Sigmoid colon (tissue), 7 donors: ENCODE data around the gene BNIP2. TPM values are rescaled to one million over a fixed set of nuclear protein-coding genes. Genes with fewer than 3 reads are reported as not detected.
A peak's percentile ranks its signal among the peaks of the same experiment; 100 is the strongest.

Source experiments
- DNase-seq: peaks from one replicate; pipeline ENCODE4 v3.0.0-alpha.2; 2019
- H3K27ac ChIP-seq, 4 donors: fragments of 200-600 bp; sonication (generic); one replicate each; pipeline ENCODE4 v1.5.1; 2016 to 2019; ENCODE audit warnings: mild to moderate bottlenecking in 1 of 4
- H3K27me3 ChIP-seq, 3 donors: fragments of 200-600 bp; sonication (generic); one replicate each; pipeline ENCODE4 v1.5.1; 2019; ENCODE audit warnings: mild to moderate bottlenecking in 1 of 3
- H3K36me3 ChIP-seq, 4 donors: fragments of 200-600 bp; sonication (generic); one replicate each; pipeline ENCODE4 v1.5.1; 2016 to 2019
- H3K4me1 ChIP-seq, 4 donors: fragments of 200-600 bp; sonication (generic); one replicate each; pipeline ENCODE4 v1.5.1; 2017 to 2019
- H3K4me3 ChIP-seq, 4 donors: fragments of 200-600 bp; sonication (generic); one replicate each; pipeline ENCODE4 v1.5.1; 2017 to 2019; ENCODE audit warnings: mild to moderate bottlenecking in 2 of 4, moderate library complexity in 1 of 4
- H3K9me3 ChIP-seq, 4 donors: fragments of 200-600 bp in 3 of 4; sonication (generic) in 3 of 4; one replicate each; pipeline versions ENCODE4 v1.5.1 to v1.6.1; 2013 to 2019
- CTCF ChIP-seq, 4 experiments: fragments of 450-650 bp in 3 of 4; fragments of 200-600 bp in 1 of 4; IDR thresholded peaks; one replicate each; pipeline ENCODE4 v1.5.1; 2016 to 2019; ENCODE audit warnings: antibody characterized with exemption in 4 of 4, mild to moderate bottlenecking in 3 of 4, moderate library complexity in 2 of 4
- EP300 ChIP-seq, 4 donors: sonication (generic); formaldehyde crosslinking; IDR thresholded peaks; one replicate each; pipeline ENCODE4 v1.6.1; 2017; ENCODE audit warnings: antibody characterized with exemption in 4 of 4
- POLR2A ChIP-seq, 2 donors: fragments of 450-650 bp; IDR thresholded peaks; one replicate each; pipeline ENCODE4 v1.6.1; 2016; ENCODE audit warnings: antibody characterized with exemption in 2 of 2, mild to moderate bottlenecking in 2 of 2, moderate library complexity in 2 of 2
- POLR2AphosphoS5 ChIP-seq, 4 donors: sonication (generic); formaldehyde crosslinking; IDR thresholded peaks; one replicate each; pipeline ENCODE4 v1.6.1; 2017; ENCODE audit warnings: antibody characterized with exemption in 4 of 4
- WGBS, 2 donors: extraction: QIAGEN DNeasy Blood & Tissue Kit; methylation state at CpG; one replicate each; pipeline ENCODE4 v1.1.7; 2013; 5-methylcytosine and 5-hydroxymethylcytosine counted together
- intact Hi-C: fragments of 100-400 bp; cut with DNase I; formaldehyde crosslinking; loops from one replicate; pipeline ENCODE4 v1.15.1; 2023
- polyA plus RNA-seq, 3 donors: library from polyadenylated mRNA; stranded (reverse); fragments of 200-250 nt; gene quantifications; one replicate each; pipeline ENCODE4 v1.2.3, GENCODE V29; 2013
- total RNA-seq, 4 donors: library from RNA; depleted of rRNA; stranded (reverse); fragments of >200 nt; gene quantifications; one replicate each; pipeline ENCODE4 v1.1.0, GENCODE V29; 2016
- donor health status: healthy with polysubstance abuse.
- donor health status: Bipolar disorder and iron deficiency.
- donor health status: healthy.

The BNIP2 gene
- total and polyA plus RNA-seq, 7 donors = 28.8 to 199 (median 115) TPM

- intact Hi-C loops = no loop called here
- 43 to 48% methylated on average over 7 of the region's 7 CpGs for WGBS, 2 donors
Measured at GRCh38 chr15:59686389-59686788, 2.7 kb downstream of the BNIP2 start.

GRCh38 chr15:59685737-59686297 is 3.3 kb downstream of the BNIP2 start:
- H3K27ac ChIP-seq = peak overlapping the region in 3 of 4 donors; percentile 54 to 99 (median 98)
- intact Hi-C loops = no loop called here
- TF ChIP-seq EP300 (IDR thresholded peaks at IDR 0.05) (no peak), POLR2AphosphoS5 (IDR thresholded peaks at IDR 0.05) (peak in 1 of 4 donors; percentile 28)
- DNase-seq = no peak
- H3K9me3 ChIP-seq = no peaks in the 10 kb centered on the region
- H3K4me3 ChIP-seq = no peak overlapping the region
- no peaks in the 10 kb centered on the region for H3K27me3 ChIP-seq
- WGBS, 2 donors = 4% methylated on average over 1 of the region's 1 CpG
- peaks cover 0 to 47% (median 28%) of the 10 kb centered on the region in 4 donors for H3K4me1 ChIP-seq
- H3K36me3 ChIP-seq = peaks cover 0 to 22% (median 10%) of the 10 kb centered on the region in 4 donors

More at GRCh38 chr15:59686389-59686788, 2.7 kb downstream of the BNIP2 start:
- Histone ChIP-seq H3K27ac (peak overlapping the region in 3 of 4 donors; percentile 54 to 99 (median 98)), H3K36me3 (peaks cover 0 to 16% (median 4%) of the 10 kb centered on the region in 4 donors), H3K27me3 (no peaks in the 10 kb centered on the region), H3K9me3 (no peaks in the 10 kb centered on the region), H3K4me3 (no peak overlapping the region), H3K4me1 (peaks cover 0 to 47% (median 31%) of the 10 kb centered on the region in 4 donors)
- DNase-seq = no peak
- TF ChIP-seq POLR2AphosphoS5 (IDR thresholded peaks at IDR 0.05) (no peak), CTCF (IDR thresholded peaks at IDR 0.05) (no peak), EP300 (IDR thresholded peaks at IDR 0.05) (no peak), POLR2A (IDR thresholded peaks at IDR 0.05) (no peak)

DNA sequence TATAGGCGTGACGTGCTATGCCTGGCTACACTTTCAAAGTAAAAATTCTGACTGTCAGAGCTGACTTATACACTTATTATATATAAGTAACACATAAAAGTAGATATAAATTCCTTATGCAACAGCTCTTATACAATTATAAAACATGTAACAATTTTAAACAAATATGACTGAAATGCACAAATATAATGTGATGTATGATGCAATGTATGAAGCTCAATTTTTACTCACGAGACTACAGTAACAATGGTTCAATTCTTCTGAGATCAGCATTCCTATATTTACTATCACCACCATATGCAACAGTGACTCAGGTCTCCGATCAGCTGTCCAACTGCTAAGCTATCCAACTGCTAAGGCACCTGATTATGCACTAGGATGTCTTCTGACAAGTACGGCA is 8.2 kb downstream of the BNIP2 start:
- TF ChIP-seq EP300 (IDR thresholded peaks at IDR 0.05) (no peak), POLR2AphosphoS5 (IDR thresholded peaks at IDR 0.05) (no peak), CTCF (IDR thresholded peaks at IDR 0.05) (no peak), POLR2A (IDR thresholded peaks at IDR 0.05) (no peak)
- no peak for DNase-seq
- H3K27ac ChIP-seq = no peak overlapping the region
- no peak overlapping the region for H3K4me3 ChIP-seq
- 95 to 96% methylated on average over 4 of the region's 5 CpGs for WGBS, 2 donors
- H3K27me3 ChIP-seq = no peaks in the 10 kb centered on the region
- H3K36me3 ChIP-seq = peaks cover 11 to 71% (median 42%) of the 10 kb centered on the region in 4 donors
- intact Hi-C loops = no loop called here
- H3K4me1 ChIP-seq = peaks cover 0 to 15% (median 6%) of the 10 kb centered on the region in 4 donors
- H3K9me3 ChIP-seq = no peaks in the 10 kb centered on the region

GRCh38 chr15:59680346-59680745 is 8.8 kb downstream of the BNIP2 start:
- intact Hi-C loops = no loop called here
- no peak for DNase-seq
- WGBS, 2 donors = 96 to 97% methylated on average over 6 of the region's 6 CpGs
- Histone ChIP-seq H3K9me3 (no peaks in the 10 kb centered on the region), H3K4me1 (peaks cover 0 to 10% (median 4%) of the 10 kb centered on the region in 4 donors), H3K4me3 (no peak overlapping the region), H3K27ac (no peak overlapping the region), H3K36me3 (peaks cover 11 to 76% (median 42%) of the 10 kb centered on the region in 4 donors), H3K27me3 (no peaks in the 10 kb centered on the region)
- TF ChIP-seq POLR2A (IDR thresholded peaks at IDR 0.05) (no peak), EP300 (IDR thresholded peaks at IDR 0.05) (no peak), CTCF (IDR thresholded peaks at IDR 0.05) (no peak), POLR2AphosphoS5 (IDR thresholded peaks at IDR 0.05) (no peak)

GRCh38 chr15:59678620-59679019 is 10.5 kb downstream of the BNIP2 start:
- WGBS, 2 donors = 70 to 85% methylated on average over 1 of the region's 1 CpG
- Histone ChIP-seq H3K27me3 (no peaks in the 10 kb centered on the region), H3K4me1 (no peaks in the 10 kb centered on the region), H3K4me3 (no peak overlapping the region), H3K36me3 (peaks cover 11 to 90% (median 47%) of the 10 kb centered on the region in 4 donors), H3K9me3 (no peaks in the 10 kb centered on the region), H3K27ac (no peak overlapping the region)
- intact Hi-C loops = no loop called here
- DNase-seq = no peak
- no peak for TF ChIP-seq EP300 (IDR thresholded peaks at IDR 0.05)
- no peak for TF ChIP-seq POLR2AphosphoS5 (IDR thresholded peaks at IDR 0.05)
- TF ChIP-seq POLR2A (IDR thresholded peaks at IDR 0.05) = no peak
- TF ChIP-seq CTCF (IDR thresholded peaks at IDR 0.05) = no peak
